CD8-positive, alpha-beta memory T cell (primary cell): ENCODE measurements around the gene FAM20A. TPM values are rescaled to one million over a fixed set of nuclear protein-coding genes. Genes with fewer than 3 reads are reported as not detected.

Source experiments
- CTCF ChIA-PET: fragments of 350-600 bp; sonication (Branson Sonifier 250); formaldehyde crosslinking; loops from one replicate; lab custom pipeline; 2021; ENCODE audit warnings: antibody characterized with exemption; lab: Charles Lee
- POLR2A ChIA-PET: fragments of 350-600 bp; sonication (Branson Sonifier 250); formaldehyde crosslinking; loops from one replicate; lab custom pipeline; 2021; ENCODE audit warnings: antibody characterized with exemption; lab: Charles Lee
- DNase-seq, 5 donors: peaks; one replicate each; pipeline versions ENCODE4 v3.0.0 to v3.0.0-alpha.2; 2020 to 2022; ENCODE audit warnings: mixed read lengths in 1 of 5
- H3K27ac ChIP-seq: one replicate; pipeline ENCODE4 v1.7.0; 2013; ENCODE audit warnings: low read depth, mild to moderate bottlenecking, low read length, moderate library complexity
- H3K27me3 ChIP-seq: 2 replicates; pipeline ENCODE4 v1.7.0; 2013; ENCODE audit warnings: low read length, mild to moderate bottlenecking; ENCODE audit not compliant: insufficient read depth, poor library complexity, severe bottlenecking
- H3K36me3 ChIP-seq: 2 replicates; pipeline ENCODE4 v1.7.0; 2013; ENCODE audit warnings: mild to moderate bottlenecking, low read length, moderate library complexity; ENCODE audit not compliant: insufficient read depth
- H3K4me1 ChIP-seq: 2 replicates; pipeline ENCODE4 v1.7.0; 2013; ENCODE audit warnings: mild to moderate bottlenecking, low read length, moderate library complexity; ENCODE audit not compliant: insufficient read depth
- H3K4me3 ChIP-seq: 2 replicates; pipeline ENCODE4 v1.7.0; 2013; ENCODE audit warnings: mild to moderate bottlenecking, low read length
- H3K9me3 ChIP-seq: 2 replicates; pipeline ENCODE4 v1.7.0; 2013; ENCODE audit warnings: mild to moderate bottlenecking, low read length
- H3K27ac Mint-ChIP-seq, 8 donors: one replicate each; pipeline ENCODE4 v1.8.0; 2020 to 2021; ENCODE audit warnings: mixed read lengths in 8 of 8, mild to moderate bottlenecking in 6 of 8, inconsistent platforms in 3 of 8, moderate library complexity in 3 of 8
- H3K27me3 Mint-ChIP-seq, 2 donors: one replicate each; pipeline ENCODE4 v1.8.0; 2020 to 2021; ENCODE audit warnings: mixed read lengths in 2 of 2, mild to moderate bottlenecking in 1 of 2, moderate library complexity in 1 of 2
- H3K36me3 Mint-ChIP-seq, 3 donors: one replicate each; pipeline ENCODE4 v1.8.0; 2020 to 2021; ENCODE audit warnings: mixed read lengths in 3 of 3, inconsistent platforms in 1 of 3, mild to moderate bottlenecking in 1 of 3
- H3K4me1 Mint-ChIP-seq, 3 donors: one replicate each; pipeline ENCODE4 v1.8.0; 2020 to 2021; ENCODE audit warnings: mixed read lengths in 3 of 3, inconsistent platforms in 1 of 3, mild to moderate bottlenecking in 1 of 3
- H3K4me3 Mint-ChIP-seq, 7 donors: one replicate each; pipeline ENCODE4 v1.8.0; 2020 to 2021; ENCODE audit warnings: mixed read lengths in 7 of 7, mild to moderate bottlenecking in 6 of 7, moderate library complexity in 4 of 7, inconsistent platforms in 2 of 7
- H3K9me3 Mint-ChIP-seq, 5 donors: one replicate each; pipeline ENCODE4 v1.8.0; 2020 to 2022; ENCODE audit warnings: mixed read lengths in 5 of 5, mild to moderate bottlenecking in 3 of 5, moderate library complexity in 2 of 5, inconsistent platforms in 1 of 5
- polyA plus RNA-seq: library from polyadenylated mRNA; unstranded; fragments of 300-500 nt; fragmentation: Illumina TruSeq; gene quantifications from one replicate; pipeline ENCODE4 v1.2.3, GENCODE V29; 2021
- total RNA-seq, 2 experiments: library from RNA; stranded (reverse); gene quantifications; one replicate each; pipeline ENCODE4 v1.2.3, GENCODE V29; 2021

The FAM20A gene
- total and polyA plus RNA-seq, 3 experiments from 2014 or later = 0.07 TPM; not detected in 2

DNA sequence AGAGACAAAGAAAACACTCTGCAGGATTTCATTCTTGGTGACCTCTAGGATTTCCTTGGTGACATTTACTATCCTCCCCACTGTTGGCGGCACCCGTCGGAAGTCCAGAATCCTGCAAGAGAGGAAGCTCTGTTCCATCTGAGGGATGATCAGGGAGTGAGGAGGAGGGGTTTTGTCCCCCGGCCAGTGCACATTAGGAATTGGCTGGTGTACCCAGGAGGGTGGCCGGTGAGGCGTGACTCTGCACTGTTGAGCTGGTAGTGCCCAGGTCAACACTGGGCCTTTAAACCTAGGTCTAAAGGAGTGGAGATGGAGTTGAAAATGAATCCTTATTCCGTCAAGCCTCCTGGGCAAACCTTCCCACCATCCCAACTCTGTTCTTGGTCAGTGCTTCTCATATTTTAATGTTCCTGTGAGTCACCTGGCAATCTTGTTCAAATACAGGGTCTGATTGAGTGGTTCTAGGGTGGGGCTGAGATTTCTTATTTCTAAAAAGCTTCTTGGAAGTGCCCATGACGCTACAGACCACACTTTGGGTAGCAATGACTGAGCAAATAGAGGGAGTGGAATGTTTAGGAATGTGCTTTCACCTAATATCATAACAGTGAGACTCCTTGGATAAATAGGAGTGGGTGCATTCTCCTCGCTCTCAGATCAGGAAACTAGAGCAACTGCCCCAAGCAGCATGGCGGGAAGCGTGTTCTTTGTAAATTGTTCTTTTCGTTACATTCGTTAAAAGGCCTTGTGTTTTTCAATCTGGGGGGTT lies 58.3 kb downstream of the FAM20A start:
- peaks cover 0 to 3% (median 0%) of the 10 kb centered on the region in 5 donors for H3K9me3 Mint-ChIP-seq
- H3K36me3 ChIP-seq = no peaks in the 10 kb centered on the region
- no peaks in the 10 kb centered on the region for H3K4me1 ChIP-seq
- no peaks in the 10 kb centered on the region for H3K9me3 ChIP-seq
- no peaks in the 10 kb centered on the region for H3K27me3 ChIP-seq
- CTCF ChIA-PET = no interaction called here
- peak overlapping the region in 1 of 8 donors; percentile 84 for H3K27ac Mint-ChIP-seq
- no peaks in the 10 kb centered on the region for H3K27me3 Mint-ChIP-seq
- no peaks in the 10 kb centered on the region for H3K4me1 Mint-ChIP-seq
- no peak overlapping the region for H3K4me3 Mint-ChIP-seq
- peaks cover 5 to 32% (median 8%) of the 10 kb centered on the region in 3 donors for H3K36me3 Mint-ChIP-seq
- POLR2A ChIA-PET = no interaction called here
- no peak overlapping the region for H3K4me3 ChIP-seq
- no peak overlapping the region for H3K27ac ChIP-seq
- no peak for DNase-seq

DNA sequence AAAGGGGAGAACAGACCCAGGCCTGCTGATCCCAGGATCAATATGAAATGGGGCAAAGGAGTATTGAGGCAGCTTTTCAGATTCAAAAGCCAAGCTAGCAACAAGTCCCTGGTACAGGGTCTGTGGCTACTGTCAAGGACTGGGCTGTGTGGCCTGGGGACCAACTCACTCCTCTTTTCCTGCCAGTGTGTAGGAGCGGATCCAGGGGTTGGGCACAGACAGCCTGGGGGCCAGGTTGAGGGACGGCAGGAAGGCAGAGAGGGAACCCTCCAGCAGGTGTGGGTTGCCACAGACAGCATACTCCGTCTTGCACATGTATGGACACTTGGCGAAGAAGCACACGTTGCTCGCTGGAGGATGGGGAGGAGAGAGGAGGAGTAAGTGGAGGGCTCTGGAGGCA lies 59.4 kb downstream of the FAM20A start:
- H3K4me1 ChIP-seq = no peaks in the 10 kb centered on the region
- H3K27ac ChIP-seq = no peak overlapping the region
- Mint-ChIP-seq H3K27ac (peak overlapping the region in 1 of 8 donors; percentile 78), H3K9me3 (peaks cover 0 to 1% (median 0%) of the 10 kb centered on the region in 5 donors), H3K36me3 (peaks cover 5 to 40% (median 8%) of the 10 kb centered on the region in 3 donors), H3K4me1 (no peaks in the 10 kb centered on the region), H3K27me3 (no peaks in the 10 kb centered on the region), H3K4me3 (no peak overlapping the region)
- no peaks in the 10 kb centered on the region for H3K27me3 ChIP-seq
- H3K9me3 ChIP-seq = no peaks in the 10 kb centered on the region
- POLR2A ChIA-PET = no interaction called here
- H3K4me3 ChIP-seq = no peak overlapping the region
- CTCF ChIA-PET = no interaction called here
- no peak for DNase-seq
- no peaks in the 10 kb centered on the region for H3K36me3 ChIP-seq

DNA sequence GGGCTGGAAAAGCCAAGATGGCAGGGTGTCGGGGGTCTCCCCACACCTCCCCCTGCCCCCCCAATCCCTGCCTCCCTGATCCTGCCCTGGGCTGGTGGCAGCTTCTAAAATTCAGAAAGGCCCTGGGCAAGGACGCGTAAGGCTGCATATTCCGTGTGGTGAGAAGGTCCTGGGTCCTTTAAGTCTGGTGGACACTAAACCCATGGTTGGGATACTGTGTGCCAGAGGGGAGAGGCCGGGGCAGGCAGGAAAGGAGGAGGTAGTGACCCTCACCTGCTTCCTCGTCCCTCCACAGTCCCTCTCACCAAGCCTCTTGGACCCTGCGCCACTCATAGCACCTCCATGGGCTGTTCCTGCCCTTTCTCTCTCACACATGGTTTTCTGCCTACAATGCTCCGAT lies 60.2 kb downstream of the FAM20A start:
- ChIA-PET CTCF (no interaction called here), POLR2A (no interaction called here)
- no peaks in the 10 kb centered on the region for H3K27me3 ChIP-seq
- no peaks in the 10 kb centered on the region for H3K4me1 ChIP-seq
- Mint-ChIP-seq H3K27ac (no peak overlapping the region), H3K4me1 (no peaks in the 10 kb centered on the region), H3K27me3 (no peaks in the 10 kb centered on the region), H3K36me3 (peaks cover 6 to 47% (median 8%) of the 10 kb centered on the region in 3 donors), H3K9me3 (no peaks in the 10 kb centered on the region), H3K4me3 (no peak overlapping the region)
- peaks cover 4% of the 10 kb centered on the region for H3K36me3 ChIP-seq
- no peak overlapping the region for H3K27ac ChIP-seq
- no peak overlapping the region for H3K4me3 ChIP-seq
- DNase-seq = no peak
- no peaks in the 10 kb centered on the region for H3K9me3 ChIP-seq

DNA sequence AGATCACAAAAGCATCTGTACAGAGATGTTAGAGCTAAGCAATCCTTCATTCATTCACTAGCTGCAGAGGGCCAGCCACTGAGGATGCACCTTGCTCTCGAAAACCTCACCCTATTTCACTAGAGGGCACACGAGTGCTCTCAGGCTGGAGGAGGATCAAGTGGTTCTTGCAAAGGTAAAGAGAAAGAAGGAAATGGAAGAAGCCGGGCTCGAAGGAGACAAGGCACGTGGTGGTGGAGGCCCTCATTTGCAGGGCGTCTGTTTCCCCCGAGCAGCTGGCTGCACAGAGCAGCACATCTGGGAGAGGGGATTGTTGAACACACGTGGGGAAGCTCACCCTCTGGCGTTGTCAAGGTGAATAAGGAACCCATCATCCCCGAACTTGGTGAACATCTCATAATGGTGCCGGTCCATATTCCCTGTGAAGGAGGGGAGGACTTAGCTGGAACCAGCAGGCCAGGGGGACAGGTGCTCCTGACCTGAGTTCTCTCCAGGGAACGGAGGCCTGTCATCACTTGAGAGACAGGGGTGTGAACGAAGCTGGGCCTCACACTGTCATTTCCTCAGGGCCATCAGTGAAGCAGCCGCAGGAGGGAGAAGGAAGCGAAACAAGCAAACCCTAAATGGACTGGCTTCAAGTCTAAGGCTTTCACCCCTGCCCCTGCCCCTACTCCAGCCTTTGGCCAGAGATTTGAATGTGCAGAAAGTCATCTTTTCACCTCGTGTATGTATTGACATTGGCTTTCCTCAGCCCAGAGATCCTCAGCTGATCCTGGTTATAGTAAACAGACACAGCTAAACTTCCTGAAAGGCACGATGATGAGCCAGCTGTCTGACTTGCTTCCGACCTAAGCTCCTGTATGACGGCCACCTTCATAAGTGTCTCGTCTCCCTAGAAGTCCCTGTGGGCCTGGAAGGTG lies 61.4 kb downstream of the FAM20A start:
- no peak for DNase-seq
- Histone ChIP-seq H3K9me3 (no peaks in the 10 kb centered on the region), H3K36me3 (peaks cover 9% of the 10 kb centered on the region), H3K4me1 (no peaks in the 10 kb centered on the region), H3K4me3 (no peak overlapping the region), H3K27me3 (no peaks in the 10 kb centered on the region), H3K27ac (no peak overlapping the region)
- H3K9me3 Mint-ChIP-seq = no peaks in the 10 kb centered on the region
- peaks cover 8 to 57% (median 12%) of the 10 kb centered on the region in 3 donors for H3K36me3 Mint-ChIP-seq
- peak overlapping the region in 4 of 8 donors; percentile 16 to 47 (median 38) for H3K27ac Mint-ChIP-seq
- no peaks in the 10 kb centered on the region for H3K4me1 Mint-ChIP-seq
- H3K27me3 Mint-ChIP-seq = no peaks in the 10 kb centered on the region
- no peak overlapping the region for H3K4me3 Mint-ChIP-seq
- POLR2A ChIA-PET = interaction anchor here (0.7 kb wide), 1 partner anchor 14 kb away, joined by 3 read pairs; no protein-coding TSS in a partner anchor
- CTCF ChIA-PET = no interaction called here

DNA sequence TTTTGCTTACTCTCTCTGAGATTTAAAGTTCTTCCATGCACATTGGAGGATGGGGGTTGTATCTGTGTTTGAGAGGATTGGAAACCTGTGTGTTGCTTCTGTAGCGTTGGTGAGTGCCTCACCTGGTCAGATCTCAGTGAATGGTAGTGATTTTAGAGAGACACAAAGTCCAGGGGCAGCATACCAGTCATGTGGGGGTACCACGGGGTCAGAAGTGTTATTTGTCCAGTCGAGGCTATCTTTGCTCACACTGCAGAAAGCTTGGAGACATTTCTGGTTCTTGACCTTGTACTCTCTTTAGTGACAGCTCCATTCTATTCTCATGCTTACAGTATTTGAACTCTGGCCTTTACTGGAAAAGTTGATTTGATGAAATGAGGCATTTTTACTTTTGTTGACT lies 65.2 kb downstream of the FAM20A start:
- ChIA-PET CTCF (no interaction called here), POLR2A (no interaction called here)
- no peak overlapping the region for H3K4me3 Mint-ChIP-seq
- Histone ChIP-seq H3K36me3 (peaks cover 18% of the 10 kb centered on the region), H3K27ac (no peak overlapping the region), H3K27me3 (no peaks in the 10 kb centered on the region), H3K4me3 (no peak overlapping the region), H3K9me3 (no peaks in the 10 kb centered on the region), H3K4me1 (no peaks in the 10 kb centered on the region)
- H3K27me3 Mint-ChIP-seq = no peaks in the 10 kb centered on the region
- H3K36me3 Mint-ChIP-seq = peaks cover 4 to 84% (median 20%) of the 10 kb centered on the region in 3 donors
- H3K27ac Mint-ChIP-seq = peak overlapping the region in 2 of 8 donors; percentile 7 to 9
- H3K4me1 Mint-ChIP-seq = peaks cover 0 to 4% (median 1%) of the 10 kb centered on the region in 3 donors
- H3K9me3 Mint-ChIP-seq = no peaks in the 10 kb centered on the region
- DNase-seq = no peak

DNA sequence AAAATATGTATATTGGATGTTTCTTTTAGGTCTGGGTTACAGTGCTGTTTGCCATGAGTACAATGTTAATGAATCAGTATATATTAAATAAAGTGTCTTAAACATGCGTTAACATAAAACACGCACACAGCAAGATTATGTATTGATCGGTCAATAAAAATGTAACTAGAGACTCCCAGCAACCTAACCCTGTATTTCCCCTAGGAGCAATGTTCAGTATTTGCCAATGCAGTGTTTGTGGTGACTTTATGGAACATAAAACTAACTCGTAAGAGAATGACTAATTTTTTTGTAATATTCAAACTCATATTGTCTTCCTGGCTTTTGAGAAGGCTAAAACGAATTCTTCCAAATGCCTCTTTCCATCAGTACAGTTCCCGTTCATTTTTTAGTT lies 66.5 kb downstream of the FAM20A start:
- H3K27ac ChIP-seq = no peak overlapping the region
- H3K9me3 ChIP-seq = no peaks in the 10 kb centered on the region
- CTCF ChIA-PET = no interaction called here
- POLR2A ChIA-PET = no interaction called here
- no peak for DNase-seq
- H3K4me1 ChIP-seq = no peaks in the 10 kb centered on the region
- no peak overlapping the region for H3K4me3 ChIP-seq
- H3K27me3 ChIP-seq = no peaks in the 10 kb centered on the region
- peaks cover 4 to 86% (median 32%) of the 10 kb centered on the region in 3 donors for H3K36me3 Mint-ChIP-seq
- H3K27me3 Mint-ChIP-seq = no peaks in the 10 kb centered on the region
- no peak overlapping the region for H3K4me3 Mint-ChIP-seq
- H3K9me3 Mint-ChIP-seq = no peaks in the 10 kb centered on the region
- peak overlapping the region in 2 of 8 donors; percentile 17 to 28 for H3K27ac Mint-ChIP-seq
- peaks cover 30% of the 10 kb centered on the region for H3K36me3 ChIP-seq
- peaks cover 0 to 4% (median 1%) of the 10 kb centered on the region in 3 donors for H3K4me1 Mint-ChIP-seq

DNA sequence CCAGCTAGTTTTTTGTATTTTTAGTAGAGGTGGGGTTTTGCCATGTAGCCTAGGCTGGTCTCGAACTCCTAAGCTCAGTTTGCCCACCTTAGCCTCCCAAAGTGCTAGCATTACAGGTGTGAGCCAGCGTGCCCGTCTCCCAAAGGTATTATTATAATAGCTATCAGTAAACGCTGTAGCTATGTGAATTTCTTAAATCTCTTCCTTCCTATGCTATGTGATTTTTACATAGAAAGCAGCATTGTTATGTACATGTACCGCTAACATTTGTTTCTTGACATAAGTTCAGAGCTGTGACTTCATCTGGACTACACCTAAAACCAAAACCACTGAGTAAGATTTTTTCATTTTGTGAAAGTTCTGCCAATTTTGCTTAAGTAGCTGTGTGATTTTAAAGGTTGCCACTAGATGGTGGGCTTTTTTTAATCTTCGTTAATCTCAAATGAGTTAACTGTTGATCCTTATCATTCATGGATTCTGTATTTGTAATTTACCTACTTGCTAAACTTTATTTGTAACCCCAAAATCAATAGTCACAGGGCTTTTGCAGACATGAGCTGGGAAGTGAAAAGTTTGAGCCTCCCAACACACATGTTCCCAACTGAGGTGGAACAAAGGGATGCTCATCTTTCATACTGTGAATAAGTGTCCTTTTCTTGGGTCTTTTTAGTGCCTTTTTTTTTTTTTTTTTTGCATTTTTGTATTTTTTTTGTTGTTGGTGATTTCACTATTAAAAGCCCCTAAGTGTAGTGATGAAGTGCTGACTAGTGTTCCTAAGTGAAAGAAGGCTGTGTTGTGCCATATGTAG lies 67.1 kb downstream of the FAM20A start:
- Mint-ChIP-seq H3K4me3 (no peak overlapping the region), H3K27ac (peak overlapping the region in 7 of 8 donors; percentile 2 to 87 (median 28)), H3K9me3 (no peaks in the 10 kb centered on the region), H3K36me3 (peaks cover 4 to 86% (median 37%) of the 10 kb centered on the region in 3 donors), H3K27me3 (no peaks in the 10 kb centered on the region), H3K4me1 (peaks cover 0 to 4% (median 1%) of the 10 kb centered on the region in 3 donors)
- H3K27me3 ChIP-seq = no peaks in the 10 kb centered on the region
- no peaks in the 10 kb centered on the region for H3K9me3 ChIP-seq
- no peak overlapping the region for H3K27ac ChIP-seq
- H3K36me3 ChIP-seq = peaks cover 34% of the 10 kb centered on the region
- no peaks in the 10 kb centered on the region for H3K4me1 ChIP-seq
- ChIA-PET POLR2A (no interaction called here), CTCF (no interaction called here)
- H3K4me3 ChIP-seq = no peak overlapping the region
- no peak for DNase-seq
